Loucy (cell line): ENCODE results near the gene PUM2.

ENCODE experiments used
- CTCF ChIP-seq: fragments of 200-600 bp; sonication (generic); conservative IDR thresholded peaks from 2 replicates; pipeline ENCODE4 v1.5.1; 2014; ENCODE audit warnings: mild to moderate bottlenecking, antibody characterized with exemption, low read length
- EZH2phosphoT487 ChIP-seq: fragments of 200-600 bp; IDR thresholded peaks from 2 replicates; pipeline ENCODE4 v1.6.1; 2018; ENCODE audit warnings: antibody characterized with exemption, mild to moderate bottlenecking, moderate library complexity, borderline replicate concordance

- TF ChIP-seq CTCF (no peak), EZH2phosphoT487 (no peak)
Measured at GRCh38 chr2:20355131-20355530, 4.5 kb upstream of the PUM2 start.
